ENCODE results near the gene NEK8.

DNA sequence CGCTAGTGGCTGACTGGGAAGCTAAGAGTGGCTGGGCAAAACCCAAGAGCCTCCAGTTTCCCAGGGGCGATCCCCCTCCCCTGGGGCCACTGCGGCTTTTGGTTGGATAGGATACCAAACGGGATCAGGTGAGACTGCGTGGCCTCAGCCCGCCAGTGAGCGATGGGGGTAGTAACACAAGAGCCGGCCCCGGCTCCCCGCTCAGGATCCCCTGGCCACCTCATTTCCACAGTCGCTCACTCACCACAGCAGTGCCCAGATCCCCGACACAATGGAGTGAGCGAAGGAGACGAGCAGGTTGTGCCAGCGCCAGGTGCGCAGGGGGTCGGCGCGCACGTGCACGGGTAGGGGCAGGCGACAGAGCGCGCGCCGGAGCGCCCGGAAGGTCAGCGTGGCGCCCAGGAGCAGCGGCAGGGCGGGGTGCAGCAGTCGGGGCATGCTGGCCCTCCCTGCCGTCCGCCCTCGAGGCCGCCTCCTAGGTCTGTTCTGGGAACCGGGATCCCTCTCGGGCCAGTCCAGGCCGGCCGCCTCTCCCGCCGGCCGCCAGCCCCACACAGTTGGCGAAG lies 2.8 kb upstream of the NEK8 start:
- no peak for TF ChIP-seq CTCF (conservative IDR thresholded peaks at IDR 0.05; ENCODE audit: low read length)
- no peak for TF ChIP-seq EZH2phosphoT487 (IDR thresholded peaks at IDR 0.05; ENCODE audit: borderline replicate concordance, low read depth, low read length)
